Cardiac fibroblast (primary cell): Measurements from ENCODE around the gene ANKRD52.
A peak's percentile ranks its signal among the peaks of the same experiment; 100 is the strongest.

ENCODE experiments used
- DNase-seq, 2 donors: peaks; one replicate each; pipeline versions ENCODE4 v3.0.0 to v3.0.0-alpha.2; 2010; ENCODE audit warnings: low read depth in 2 of 2
- H3K4me3 ChIP-seq, 2 donors: replicated peaks in 1 of 2; 1 replicate in 1 of 2; 2 replicates in 1 of 2; pipeline ENCODE4 v1.5.1; 2011; ENCODE audit warnings: low read depth in 2 of 2, low read length in 2 of 2, mild to moderate bottlenecking in 2 of 2, moderate library complexity in 1 of 2
- CTCF ChIP-seq: IDR thresholded peaks from one replicate; pipeline ENCODE4 v1.5.1; 2011; ENCODE audit warnings: low read depth, mild to moderate bottlenecking, low read length, inconsistent platforms

ANKRD52 gene

GRCh38 chr12:56299853-56300643 is 41.9 kb upstream of the ANKRD52 start, which contains the start of gene CS:
Gene CS, minus strand, starts transcription at chr12:56300330. Its CDS starts 129 bp downstream, at chr12:56300201.
- TF ChIP-seq CTCF = no peak
- peak within 1 kb of the TSS; percentile 73 to 89 for H3K4me3 ChIP-seq
- DNase-seq = peak; percentile 98

DNA sequence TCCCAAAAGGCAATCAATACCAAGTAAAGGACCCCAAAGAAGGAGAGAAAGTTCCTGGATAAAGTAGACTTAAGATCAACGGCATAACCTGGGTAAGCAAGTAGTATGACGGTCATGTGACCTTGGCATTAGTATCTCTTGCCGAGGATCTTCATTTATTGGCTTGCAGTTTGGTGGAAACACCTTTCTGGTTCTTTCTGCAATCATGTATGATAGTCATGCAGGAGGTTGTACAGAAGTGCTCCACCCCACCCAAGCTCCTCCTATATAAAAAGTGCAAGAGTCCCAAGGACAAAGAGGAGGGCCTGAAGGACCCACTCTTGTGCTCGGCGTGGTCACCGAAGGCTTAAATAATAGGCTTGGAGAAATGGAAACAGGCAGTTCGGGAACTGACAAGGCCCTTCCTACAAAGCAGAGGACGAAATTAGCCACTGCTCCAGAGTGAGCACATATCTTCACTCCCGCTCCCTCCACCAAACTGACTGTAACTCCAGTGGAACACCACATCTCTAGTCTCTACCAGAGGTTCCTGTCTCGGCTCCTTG is 41.2 kb upstream of the ANKRD52 start:
- TF ChIP-seq CTCF = no peak
- H3K4me3 ChIP-seq = peak overlapping the region; percentile 73 to 89
- peak in 1 of 2 donors; percentile 33 for DNase-seq

DNA sequence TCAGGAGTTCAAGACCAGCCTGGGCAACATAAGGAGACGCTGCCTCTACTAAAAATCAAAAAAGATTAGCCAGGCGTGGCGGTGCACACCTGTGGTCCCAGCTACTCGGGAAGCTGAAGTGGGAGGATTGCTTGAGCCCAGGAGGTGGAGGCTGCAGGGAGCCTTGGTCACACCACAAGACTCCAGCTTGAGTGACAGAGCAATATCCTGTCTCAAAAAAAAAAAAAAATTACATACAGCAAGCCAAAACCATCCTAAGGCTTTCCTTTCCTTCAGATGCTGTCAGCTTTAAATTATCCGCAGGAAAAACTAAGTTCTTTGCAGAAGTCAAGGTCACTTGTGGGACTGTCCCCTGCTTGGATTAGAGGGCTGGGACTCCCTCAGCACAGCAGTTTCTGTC is 40.6 kb upstream of the ANKRD52 start:
- no peak for TF ChIP-seq CTCF
- H3K4me3 ChIP-seq = peak overlapping the region; percentile 73 to 89

GRCh38 chr12:56297400-56297799 is 39.2 kb upstream of the ANKRD52 start:
- no peak overlapping the region for H3K4me3 ChIP-seq
- DNase-seq = peak in 1 of 2 donors; percentile 29

More for the DNA sequence above, 40.6 kb upstream of the ANKRD52 start:
- DNase-seq = no peak

GRCh38 chr12:56296295-56296694 is 38.1 kb upstream of the ANKRD52 start:
- no peak overlapping the region for H3K4me3 ChIP-seq
- no peak for TF ChIP-seq CTCF
- DNase-seq = no peak

More at GRCh38 chr12:56297400-56297799, 39.2 kb upstream of the ANKRD52 start:
- no peak for TF ChIP-seq CTCF

- TF ChIP-seq CTCF = no peak
- no peak overlapping the region for H3K4me3 ChIP-seq
- DNase-seq = no peak
Measured at GRCh38 chr12:56293795-56294194, 35.6 kb upstream of the ANKRD52 start.
